ENCODE data around the gene BCHE.

Gene BCHE

GRCh38 chr3:165788531-165788930, 48.7 kb downstream of the BCHE start:
- H4K20me1 ChIP-seq (ENCODE audit: low read depth, low read length) = no peaks in the 10 kb centered on the region
- H3K27me3 ChIP-seq (ENCODE audit: low read length) = no peaks in the 10 kb centered on the region
- H2AFZ ChIP-seq (ENCODE audit: low read depth, low read length, severe bottlenecking) = no peak overlapping the region
- H3K27ac ChIP-seq (ENCODE audit: low read depth, low read length) = no peak overlapping the region
- no peak overlapping the region for H3K4me2 ChIP-seq (ENCODE audit: low read depth, low read length, poor library complexity, severe bottlenecking)
- no peak overlapping the region for H3K9ac ChIP-seq (ENCODE audit: low read length)
- H3F3A ChIP-seq (ENCODE audit: insufficient read depth) = no peaks in the 10 kb centered on the region; the same call in 1 of the 2 replicates
- H3K4me3 ChIP-seq (ENCODE audit: insufficient read depth, low read length, poor library complexity, severe bottlenecking) = no peak overlapping the region
- H3K79me2 ChIP-seq (ENCODE audit: insufficient read depth, low read length) = no peaks in the 10 kb centered on the region
- no peaks in the 10 kb centered on the region for H3K36me3 ChIP-seq (ENCODE audit: low read length)
- H3K9me3 ChIP-seq (ENCODE audit: insufficient read depth, low read length) = no peaks in the 10 kb centered on the region
- H3K9me2 ChIP-seq (replicated peaks; ENCODE audit: insufficient read depth, low read length) = no peaks in the 10 kb centered on the region
- TF ChIP-seq EZH2phosphoT487 (conservative IDR thresholded peaks at IDR 0.05; ENCODE audit: low read length) = no peak
- TF ChIP-seq CTCF (IDR thresholded peaks at IDR 0.05; ENCODE audit: insufficient read depth, low read length, poor library complexity, severe bottlenecking) = no peak

GRCh38 chr3:165786013-165786412, 51.2 kb downstream of the BCHE start:
- no peak overlapping the region for H3K27ac ChIP-seq (ENCODE audit: low read depth, low read length)
- no peaks in the 10 kb centered on the region for H3K9me3 ChIP-seq (ENCODE audit: insufficient read depth, low read length)
- peak overlapping the region; percentile 26 for H2AFZ ChIP-seq (ENCODE audit: low read depth, low read length, severe bottlenecking)
- no peaks in the 10 kb centered on the region for H3K9me2 ChIP-seq (replicated peaks; ENCODE audit: insufficient read depth, low read length)
- H3K9ac ChIP-seq (ENCODE audit: low read length) = no peak overlapping the region
- no peaks in the 10 kb centered on the region for H3K79me2 ChIP-seq (ENCODE audit: insufficient read depth, low read length)
- H3F3A ChIP-seq (ENCODE audit: insufficient read depth) = no peaks in the 10 kb centered on the region
- no peaks in the 10 kb centered on the region for H3K36me3 ChIP-seq (ENCODE audit: low read length)
- H4K20me1 ChIP-seq (ENCODE audit: low read depth, low read length) = no peaks in the 10 kb centered on the region
- no peak for TF ChIP-seq CTCF (IDR thresholded peaks at IDR 0.05; ENCODE audit: insufficient read depth, low read length, poor library complexity, severe bottlenecking)
- no peak for TF ChIP-seq EZH2phosphoT487 (conservative IDR thresholded peaks at IDR 0.05; ENCODE audit: low read length)
- no peak overlapping the region for H3K4me2 ChIP-seq (ENCODE audit: low read depth, low read length, poor library complexity, severe bottlenecking)
- no peaks in the 10 kb centered on the region for H3K27me3 ChIP-seq (ENCODE audit: low read length)
- no peak overlapping the region for H3K4me3 ChIP-seq (ENCODE audit: insufficient read depth, low read length, poor library complexity, severe bottlenecking)

GRCh38 chr3:165784337-165784736, 52.9 kb downstream of the BCHE start:
- H3K4me2 ChIP-seq (ENCODE audit: low read depth, low read length, poor library complexity, severe bottlenecking) = no peak overlapping the region
- H3K9ac ChIP-seq (ENCODE audit: low read length) = no peak overlapping the region
- H3F3A ChIP-seq (ENCODE audit: insufficient read depth) = no peaks in the 10 kb centered on the region
- H3K4me3 ChIP-seq (ENCODE audit: insufficient read depth, low read length, poor library complexity, severe bottlenecking) = no peak overlapping the region
- no peaks in the 10 kb centered on the region for H3K9me3 ChIP-seq (ENCODE audit: insufficient read depth, low read length)
- H2AFZ ChIP-seq (ENCODE audit: low read depth, low read length, severe bottlenecking) = peak overlapping the region; percentile 26
- H3K27ac ChIP-seq (ENCODE audit: low read depth, low read length) = no peak overlapping the region
- no peaks in the 10 kb centered on the region for H3K36me3 ChIP-seq (ENCODE audit: low read length)
- H3K9me2 ChIP-seq (replicated peaks; ENCODE audit: insufficient read depth, low read length) = no peaks in the 10 kb centered on the region
- TF ChIP-seq CTCF (IDR thresholded peaks at IDR 0.05; ENCODE audit: insufficient read depth, low read length, poor library complexity, severe bottlenecking) = no peak
- TF ChIP-seq EZH2phosphoT487 (conservative IDR thresholded peaks at IDR 0.05; ENCODE audit: low read length) = no peak
- no peaks in the 10 kb centered on the region for H4K20me1 ChIP-seq (ENCODE audit: low read depth, low read length)
- H3K27me3 ChIP-seq (ENCODE audit: low read length) = no peaks in the 10 kb centered on the region
- no peaks in the 10 kb centered on the region for H3K79me2 ChIP-seq (ENCODE audit: insufficient read depth, low read length)

All from SU-DHL-6 (cell line).